Right ventricle myocardium inferior (tissue), 1 donor: Measurements from ENCODE around the gene TPPP3. TPM values are rescaled to one million over a fixed set of nuclear protein-coding genes. Genes with fewer than 3 reads are reported as not detected.
A peak's percentile ranks its signal among the peaks of the same experiment; 100 is the strongest.

Source experiments
- ATAC-seq: fragments of 200-7000 bp; cut with Tn5 transposase; one replicate; pipeline ENCODE4 v1.9.1; 2020; ENCODE audit warnings: mild to moderate bottlenecking, moderate library complexity
- DNase-seq: peaks from one replicate; pipeline ENCODE4 v3.0.0; 2021; ENCODE audit errors: missing footprints
- intact Hi-C: fragments of 100-400 bp; cut with DNase I; formaldehyde crosslinking; loops from one replicate; pipeline ENCODE4 v1.11.0; 2022
- total RNA-seq: library from RNA; stranded (reverse); fragmentation: NEBNext Ultra II Directional; extraction: Animal tissue kit (Norgen Biotek cat#: 25700); gene quantifications from one replicate; pipeline ENCODE4 v1.2.1, GENCODE V29; 2021
- donor health status: DM: no; HTN: yes; CAD: no; lungs with severe emphysema.

Gene TPPP3
- total RNA-seq, 1 donor from 2014 or later = 9.5 TPM

DNA sequence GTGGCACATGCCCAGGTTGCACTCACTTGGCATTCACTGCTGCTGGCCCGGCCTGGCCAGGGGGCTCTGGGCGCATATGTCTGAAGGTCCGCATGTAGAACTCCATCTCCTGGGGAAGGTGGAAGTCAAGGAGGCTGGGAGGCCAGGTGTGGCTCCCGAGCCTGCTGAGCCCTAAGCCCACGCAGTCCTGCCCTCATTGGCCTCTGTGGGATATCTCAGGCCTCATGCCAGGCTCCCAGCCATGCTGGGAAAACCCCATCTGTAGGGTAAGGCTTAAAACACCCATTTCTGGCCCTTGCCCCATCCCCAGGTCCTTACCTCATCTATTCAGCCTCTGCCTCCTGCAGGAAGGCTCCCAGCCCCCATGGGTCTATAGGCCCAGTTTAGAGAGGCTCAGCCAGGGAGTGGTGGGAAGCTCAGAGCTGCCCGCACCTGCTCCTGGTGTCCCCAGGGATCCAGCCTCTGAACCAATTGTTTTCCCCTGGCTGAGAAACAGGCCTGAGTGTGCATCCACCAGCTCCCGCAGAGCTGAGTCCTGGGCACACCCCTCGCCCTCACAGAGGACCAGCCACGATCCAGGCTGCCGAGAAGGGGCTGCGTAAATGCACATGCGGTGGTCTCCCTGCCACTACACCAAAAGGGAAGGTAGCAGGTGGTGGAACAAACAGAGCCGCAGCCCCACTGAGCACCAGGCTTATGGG is 2.3 kb upstream of the TPPP3 start:
- ATAC-seq = no peak
- intact Hi-C loops = loop anchor here (5.0 to 10.0 kb wide), 2 partner anchors 133 to 451 kb away; no protein-coding TSS in a partner anchor
- no peak for DNase-seq

DNA sequence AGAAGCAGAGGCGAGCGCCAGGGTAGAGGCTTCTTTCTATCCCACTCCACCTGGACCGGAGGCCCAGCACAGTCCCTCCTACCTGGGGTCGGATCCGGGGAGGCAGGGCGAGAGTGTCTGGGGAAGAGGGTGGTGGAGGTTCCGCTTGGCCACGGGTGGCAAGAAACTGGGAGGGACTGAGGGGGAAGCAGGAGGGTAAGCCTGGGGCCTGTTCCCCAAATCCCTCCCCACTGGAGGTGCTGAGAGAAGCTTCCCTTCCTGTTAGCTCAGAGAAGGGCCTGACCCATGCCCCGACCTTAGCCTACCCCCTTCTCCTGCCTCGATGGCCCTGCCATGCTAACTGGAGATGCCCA is 1.8 kb upstream of the TPPP3 start:
- intact Hi-C loops = loop anchor here (5.0 to 10.0 kb wide), 2 partner anchors 133 to 450 kb away; no protein-coding TSS in a partner anchor
- DNase-seq (no peak), ATAC-seq (no peak)

DNA sequence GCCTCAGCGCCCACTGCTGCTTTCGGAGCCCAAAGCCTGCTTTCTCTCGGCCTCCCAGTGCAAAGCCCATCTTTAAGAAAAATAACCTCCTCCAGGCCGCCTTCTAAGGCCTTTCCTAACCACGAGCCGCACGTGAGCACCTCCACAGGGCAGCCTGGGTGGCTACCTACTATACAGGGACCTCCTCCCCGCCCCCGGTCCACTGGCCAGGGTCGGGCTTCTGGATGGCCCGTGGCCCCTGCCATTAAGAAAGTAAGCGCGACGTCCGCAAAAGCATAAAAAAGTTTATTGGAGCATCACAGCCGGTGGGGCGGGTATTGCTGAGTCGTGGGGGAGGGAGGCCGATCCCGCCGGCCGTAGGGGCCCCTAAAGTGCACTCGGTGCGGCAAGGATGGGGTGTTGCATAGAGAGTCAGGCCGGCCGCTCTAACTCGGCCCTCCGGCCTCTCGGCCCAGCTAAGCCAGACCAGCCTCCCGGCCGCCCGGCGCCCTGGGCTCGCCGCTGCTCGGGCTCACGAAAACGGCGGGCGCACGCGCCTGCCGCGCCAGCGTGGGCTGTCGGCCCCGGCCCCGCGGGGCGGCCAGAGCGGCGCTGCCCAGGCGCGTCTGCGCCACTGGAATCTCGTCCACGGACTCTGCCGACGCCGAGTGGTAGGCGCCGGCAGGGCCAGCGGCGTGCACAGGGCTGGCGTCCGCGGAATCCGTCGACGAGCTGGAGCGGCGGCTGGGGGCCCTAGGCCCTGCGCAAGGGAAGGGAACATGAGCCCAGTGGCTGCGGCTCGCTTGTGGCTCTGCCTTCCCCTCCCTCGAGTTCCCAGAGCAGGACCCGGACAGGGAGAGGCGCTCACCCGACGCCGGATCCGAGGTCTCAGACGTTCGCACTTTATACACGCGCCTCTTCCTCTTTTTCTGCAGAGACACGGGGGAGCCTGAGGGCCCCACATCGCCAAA is 1.1 kb upstream of the TPPP3 start:
- ATAC-seq = peak; percentile 2
- DNase-seq = no peak
- intact Hi-C loops = loop anchor here (5.0 to 10.0 kb wide), 2 partner anchors 132 to 450 kb away; no protein-coding TSS in a partner anchor

DNA sequence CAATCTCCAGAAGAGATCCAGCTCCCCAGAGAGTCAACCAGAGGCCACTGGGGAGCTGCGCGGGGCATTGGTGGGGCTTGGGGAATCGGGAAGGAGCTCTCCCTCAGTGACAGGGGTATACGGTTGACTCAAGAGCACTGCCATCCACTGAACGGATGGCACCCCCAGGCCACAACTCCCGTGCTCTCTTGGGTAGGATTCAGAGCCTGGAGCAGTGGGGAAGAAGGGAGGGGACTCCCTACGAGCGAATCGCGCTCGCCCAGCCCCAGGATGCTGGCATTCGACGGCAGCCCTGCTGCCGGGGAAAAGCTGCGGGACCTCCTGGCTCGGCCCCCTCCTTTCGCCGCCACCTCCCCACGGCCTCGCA is 473 bp upstream of the TPPP3 start:
- intact Hi-C loops = loop anchor here (10.0 kb wide), 1 partner anchor 449 kb away; no protein-coding TSS in a partner anchor
- ATAC-seq (peak; percentile 6), DNase-seq (no peak)

DNA sequence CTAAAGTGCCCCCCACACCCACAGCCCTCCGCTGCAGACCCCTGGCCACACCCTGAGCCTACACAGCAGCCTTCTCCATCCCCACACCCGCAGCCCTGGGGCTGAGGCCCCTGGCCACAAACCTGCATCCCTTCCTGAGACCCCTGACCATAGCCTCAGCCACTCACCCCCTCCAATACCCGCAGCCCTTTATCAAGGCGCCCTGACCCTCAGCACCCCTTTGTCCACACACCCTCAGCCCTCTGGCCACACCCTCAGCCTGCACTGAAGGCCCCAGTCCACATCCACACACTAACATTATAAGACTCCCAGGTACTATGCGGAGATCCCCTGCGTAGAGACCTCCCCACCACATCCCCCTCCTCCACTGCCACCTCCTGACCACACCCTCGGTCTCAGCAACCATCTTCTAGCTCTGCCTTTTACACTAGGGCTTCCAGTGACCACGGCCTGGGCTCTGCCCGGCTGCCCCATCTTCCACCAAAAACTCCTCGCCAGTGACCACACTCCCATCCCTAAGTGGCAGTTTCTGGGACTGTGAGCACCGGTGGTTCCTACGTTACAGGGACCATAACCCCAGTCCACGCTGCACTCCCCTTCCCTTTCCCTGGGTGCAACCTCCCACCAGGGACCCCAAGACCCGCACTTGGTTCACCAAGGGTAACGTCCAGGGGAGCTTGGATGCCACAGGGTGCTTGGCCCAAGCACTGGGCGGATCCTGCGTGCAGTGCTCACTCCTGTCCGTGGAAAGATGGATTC is 818 bp downstream of the TPPP3 start:
- no peak for ATAC-seq
- intact Hi-C loops = loop anchor here (10.0 kb wide), 1 partner anchor 448 kb away; no protein-coding TSS in a partner anchor
- no peak for DNase-seq

DNA sequence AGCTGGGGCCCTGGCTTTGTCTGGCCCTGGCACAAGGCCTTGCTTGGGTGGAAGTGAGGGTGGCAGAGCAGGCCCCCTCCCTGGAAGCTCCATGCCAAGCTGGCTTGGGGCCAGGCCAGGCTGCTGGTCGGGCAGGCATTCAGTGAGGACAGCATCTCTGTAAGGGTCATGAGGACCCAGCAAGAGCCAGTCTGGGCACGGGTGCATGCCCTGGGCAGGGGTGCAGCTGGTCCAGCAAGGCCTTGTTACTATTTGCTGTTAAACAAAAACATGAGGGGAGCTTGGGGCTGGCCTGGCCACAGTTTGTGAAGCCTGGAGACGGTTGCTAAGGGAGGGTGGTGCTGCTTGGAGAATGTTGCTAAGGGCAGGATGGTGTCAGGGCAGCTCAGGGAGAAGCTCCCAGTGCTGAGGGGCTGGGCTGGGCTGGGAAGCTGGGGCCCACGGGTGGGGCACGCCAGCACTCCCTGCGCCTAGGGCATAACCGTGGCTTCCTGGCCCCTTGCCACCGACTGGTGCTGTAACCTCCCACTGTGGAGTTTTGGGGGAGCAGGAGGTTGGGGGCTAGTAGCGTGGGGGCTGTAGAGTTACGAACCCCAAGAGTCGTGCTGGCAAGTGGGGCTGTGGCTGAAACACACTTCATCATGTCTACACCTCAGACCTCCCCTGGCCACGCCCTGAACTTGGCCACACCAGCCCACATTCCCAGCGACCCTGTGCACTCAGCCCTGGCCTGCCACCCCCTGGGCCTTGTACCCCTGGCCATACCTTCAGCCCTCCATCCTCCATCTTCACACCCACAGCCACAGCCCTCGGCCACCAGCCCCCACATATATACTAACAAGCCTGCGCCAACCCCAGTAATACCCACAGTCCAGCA is 1.6 kb downstream of the TPPP3 start:
- intact Hi-C loops = loop anchor here (10.0 kb wide), 1 partner anchor 447 kb away; no protein-coding TSS in a partner anchor
- no peak for ATAC-seq

DNA sequence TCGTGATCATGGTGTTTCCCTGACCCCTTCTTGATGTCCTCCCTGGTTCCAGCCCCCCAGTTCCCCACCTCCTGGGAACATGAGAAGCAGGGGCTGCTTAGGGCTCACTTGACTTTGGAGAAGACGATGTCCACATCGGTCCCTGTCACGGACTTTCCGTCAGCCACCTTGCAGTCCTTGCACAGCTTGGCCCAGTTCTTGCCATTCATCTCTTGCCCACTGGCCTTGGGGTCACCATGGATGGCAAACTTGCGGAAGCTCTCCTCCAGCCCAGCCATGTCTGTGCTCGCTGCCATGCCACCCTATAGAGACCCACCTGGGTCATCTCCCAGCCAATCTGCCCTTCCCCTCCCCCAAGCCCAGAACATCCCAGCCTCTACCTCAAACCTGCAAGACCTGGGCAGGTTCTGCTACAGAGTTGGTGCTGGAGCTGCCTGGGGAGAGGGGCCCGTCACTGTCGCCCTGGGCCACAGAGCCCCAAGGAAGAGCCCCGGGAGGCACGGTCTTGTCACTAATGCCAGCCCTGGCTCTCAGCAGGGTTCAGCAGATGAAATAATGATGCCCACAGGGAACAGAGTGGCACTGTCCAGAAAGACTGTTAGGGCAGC is 2.4 kb downstream of the TPPP3 start:
- ATAC-seq = no peak
- no peak for DNase-seq
- intact Hi-C loops = loop anchor here (10.0 kb wide), 1 partner anchor 446 kb away; no protein-coding TSS in a partner anchor

More for the DNA sequence above, 1.6 kb downstream of the TPPP3 start:
- DNase-seq = no peak

DNA sequence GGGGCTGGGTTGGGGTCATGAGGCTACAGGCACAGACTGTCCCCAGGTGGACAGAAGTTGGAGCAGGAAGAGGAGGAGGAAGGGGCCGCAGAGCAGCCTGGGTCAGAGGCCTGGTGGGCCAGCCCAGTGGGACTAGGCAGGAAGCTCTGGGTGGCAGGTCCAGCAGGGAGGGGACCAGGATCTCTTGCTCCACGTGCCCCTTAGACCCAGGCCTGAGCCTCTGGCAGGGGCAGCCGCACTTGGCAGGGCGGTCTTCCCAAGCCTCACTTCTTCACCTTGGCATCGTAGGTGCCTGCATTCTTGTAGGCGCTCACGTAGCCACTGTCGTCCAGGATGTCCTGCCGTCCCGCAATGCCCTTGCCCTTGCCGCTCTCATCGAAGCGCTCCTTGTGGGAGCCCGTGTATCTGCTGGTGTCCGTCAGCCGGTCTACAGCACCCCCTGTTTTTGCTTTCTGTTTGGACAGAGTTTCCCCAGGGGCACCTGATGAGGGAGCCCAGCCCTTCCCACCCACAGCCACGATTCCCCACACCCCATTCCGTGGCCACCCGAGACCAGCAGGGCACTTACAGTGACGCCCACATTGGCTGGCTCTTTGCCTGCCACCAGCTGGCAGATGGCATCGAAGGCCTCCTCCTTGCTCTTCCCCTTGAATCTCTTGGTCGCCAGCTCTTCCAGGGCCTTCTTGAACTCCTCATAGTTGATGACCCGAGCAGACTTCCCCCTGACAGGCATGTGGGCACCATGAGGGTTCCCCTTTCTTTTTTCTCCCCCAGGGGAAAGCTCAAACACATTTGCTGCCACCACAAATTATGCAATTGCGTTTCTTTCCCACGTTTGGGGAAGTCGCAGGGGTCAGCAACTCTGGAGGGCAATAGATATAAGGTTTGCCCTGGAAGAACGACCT is 3.1 kb downstream of the TPPP3 start:
- intact Hi-C loops = loop anchor here (10.0 kb wide), 1 partner anchor 445 kb away; no protein-coding TSS in a partner anchor
- ATAC-seq = no peak
- peak; percentile 82 for DNase-seq

DNA sequence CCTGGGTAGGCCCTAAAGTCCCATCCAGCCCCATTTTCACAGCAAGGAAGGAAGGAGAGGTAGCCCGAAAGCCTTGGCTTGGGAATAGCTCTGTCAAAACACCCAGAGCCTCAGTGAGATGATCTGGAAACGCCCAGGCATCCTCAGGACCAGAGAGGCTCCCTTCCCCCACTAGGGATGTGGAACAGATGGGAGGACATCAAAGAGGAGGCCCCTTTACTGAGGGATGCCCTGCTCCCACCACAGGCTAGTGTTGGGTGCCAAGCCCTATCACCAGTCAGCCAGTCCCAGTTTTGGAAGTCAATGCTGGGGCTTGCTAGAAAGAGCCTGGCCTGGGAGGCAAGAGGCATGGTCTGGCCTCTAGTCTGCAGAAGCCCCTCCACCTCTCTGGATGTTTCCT is 4.7 kb downstream of the TPPP3 start:
- DNase-seq (no peak), ATAC-seq (no peak)
- intact Hi-C loops = no loop called here

DNA sequence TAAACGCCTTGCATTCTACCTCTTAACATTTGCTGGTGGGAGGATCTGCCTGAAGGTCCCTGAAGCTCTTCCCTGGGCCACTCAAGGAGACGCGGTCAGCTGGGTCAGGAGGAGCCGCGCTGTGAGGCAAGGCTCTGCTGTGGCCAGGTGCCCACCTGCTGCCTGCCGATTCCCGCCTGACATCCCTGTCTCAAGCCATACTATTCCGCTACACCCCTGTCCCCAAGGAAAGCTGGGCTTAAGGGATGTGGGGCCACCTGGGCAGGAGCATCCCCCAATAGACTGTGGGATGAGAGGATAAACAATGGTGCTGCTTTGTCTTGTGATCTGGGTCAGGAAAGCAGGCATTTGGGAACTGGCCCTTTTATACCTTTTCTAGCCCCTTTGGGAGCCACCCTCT is 5.1 kb downstream of the TPPP3 start:
- DNase-seq (no peak), ATAC-seq (no peak)
- intact Hi-C loops = no loop called here

DNA sequence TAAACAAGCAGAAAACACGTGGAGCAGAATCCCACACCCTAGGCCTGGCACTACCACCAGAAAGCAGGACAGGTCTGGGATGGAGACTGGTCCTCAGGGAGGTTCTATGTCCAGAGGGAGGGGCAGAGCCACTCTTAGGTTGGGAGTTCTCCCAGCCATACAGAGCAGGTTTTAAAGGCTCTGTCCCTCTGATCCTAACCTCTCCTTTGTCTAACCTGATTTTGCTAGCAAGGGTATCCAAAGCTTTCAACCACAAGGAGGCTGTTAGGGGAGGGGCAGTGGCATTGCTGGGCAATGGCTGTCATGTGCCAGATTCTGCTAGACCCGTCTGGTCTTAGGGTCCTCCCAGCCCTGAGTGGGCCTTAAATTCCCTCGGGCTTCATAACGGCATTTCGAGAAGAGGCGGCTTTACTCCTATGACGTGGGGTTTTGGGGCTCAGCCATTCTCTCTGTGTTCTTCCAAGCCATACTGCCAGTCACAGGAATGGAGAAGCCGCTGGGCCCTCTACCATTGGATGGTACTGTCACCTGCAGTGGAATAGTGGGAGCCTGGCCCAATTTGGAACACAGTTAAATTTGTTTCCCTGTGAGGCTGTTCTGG is 5.7 kb downstream of the TPPP3 start:
- DNase-seq (no peak), ATAC-seq (no peak)
- intact Hi-C loops = no loop called here

DNA sequence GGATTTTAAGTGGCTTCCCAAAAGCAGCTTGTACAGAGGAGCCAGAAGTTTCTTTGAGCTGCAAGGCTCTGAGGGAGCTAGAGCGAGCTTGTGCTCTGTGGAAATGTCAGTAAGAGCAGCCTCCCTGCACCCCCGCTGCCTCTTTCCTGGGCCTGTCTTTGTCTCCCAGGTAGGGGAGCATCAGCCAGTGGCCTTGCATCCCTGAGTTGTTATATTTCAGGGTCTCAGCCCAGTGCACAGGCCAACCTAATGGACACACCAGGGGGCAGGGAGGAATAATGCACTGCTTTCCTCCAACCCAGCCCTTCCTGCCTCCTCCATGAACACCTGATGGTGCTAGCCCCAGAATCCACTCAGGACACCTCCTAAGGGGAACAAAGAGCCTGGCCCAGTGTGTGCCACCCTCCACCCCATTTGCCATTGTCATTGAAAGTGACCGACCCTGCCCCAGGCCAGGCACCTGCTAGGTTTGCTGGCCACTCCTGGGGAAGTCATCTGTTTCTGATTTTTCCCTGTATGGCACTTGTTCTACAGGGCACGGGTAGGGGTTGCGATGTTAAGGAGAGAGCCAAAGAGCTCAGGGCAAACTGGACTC is 6.3 kb downstream of the TPPP3 start:
- DNase-seq (no peak), ATAC-seq (no peak)
- intact Hi-C loops = no loop called here

DNA sequence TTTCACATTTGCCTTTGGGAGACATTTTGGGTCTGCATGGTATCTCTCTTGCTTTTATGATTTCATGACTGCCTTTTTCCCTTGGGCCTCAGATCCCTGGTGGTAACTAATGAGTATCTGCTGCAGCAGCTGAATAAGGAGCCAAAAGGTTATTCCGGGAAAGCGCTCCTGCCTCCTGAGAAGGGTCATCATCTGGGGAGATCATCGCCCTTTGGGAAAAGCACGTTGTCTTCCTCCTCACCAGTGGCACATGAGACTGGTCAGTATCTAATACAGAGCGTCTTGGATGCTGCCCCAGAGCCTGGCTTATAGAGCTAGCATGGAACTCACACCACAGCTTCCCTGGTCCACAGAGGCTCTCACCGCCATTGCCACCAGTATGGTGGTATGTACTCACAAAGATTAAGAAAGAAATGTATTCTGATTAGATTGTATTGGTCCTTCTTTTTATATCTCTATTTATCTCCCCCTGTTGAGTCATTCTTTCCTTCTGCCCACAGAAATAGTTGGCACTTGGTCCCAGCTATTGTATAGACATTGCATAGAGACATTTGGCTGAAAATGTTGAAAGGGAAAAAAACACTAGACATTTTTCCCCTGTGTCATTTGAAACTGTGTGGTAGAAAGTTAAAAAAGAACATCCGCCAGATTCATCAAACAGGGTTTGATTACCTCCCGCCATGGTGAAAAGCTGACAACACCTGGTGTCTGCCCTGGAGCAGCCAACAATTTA is 8.4 kb downstream of the TPPP3 start:
- intact Hi-C loops = no loop called here
- no peak for DNase-seq
- no peak for ATAC-seq

DNA sequence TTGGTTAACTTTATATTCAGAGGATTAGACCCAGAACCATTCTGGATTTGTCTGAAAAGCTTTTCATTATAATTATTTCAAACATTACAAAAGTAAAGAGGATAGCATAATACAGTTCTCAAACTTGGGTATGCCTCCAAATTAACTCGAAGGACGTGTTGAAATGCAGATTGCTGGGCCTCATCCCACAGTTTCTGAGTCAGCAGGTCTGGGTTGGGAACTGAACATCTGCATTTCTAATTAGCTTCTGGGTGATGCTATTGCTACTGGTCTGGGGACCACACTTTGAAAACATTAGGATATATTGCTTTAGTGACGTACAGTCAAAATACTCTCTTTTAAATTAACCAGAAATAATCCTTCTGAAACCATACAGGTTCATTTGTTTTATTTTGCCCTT is 10.0 kb downstream of the TPPP3 start:
- no peak for DNase-seq
- intact Hi-C loops = no loop called here
- no peak for ATAC-seq

DNA sequence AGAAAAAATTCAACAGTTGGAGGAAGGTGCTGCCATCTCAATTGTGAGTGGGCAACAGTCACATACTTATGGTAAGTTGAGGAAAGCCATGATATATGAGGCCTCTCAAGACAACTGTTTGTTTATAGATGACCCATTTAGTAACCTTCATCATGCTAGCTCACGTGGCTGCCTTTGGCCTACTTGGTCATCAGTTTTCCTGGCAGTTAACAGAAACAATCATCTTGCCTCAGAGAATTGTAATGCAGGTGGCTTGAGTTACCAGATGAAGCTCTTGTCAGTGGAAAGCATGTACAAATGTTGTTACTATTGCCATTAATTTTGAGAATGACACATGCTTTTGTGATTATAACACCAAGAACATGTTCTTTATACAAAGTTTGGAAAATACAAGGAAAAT is 14.7 kb downstream of the TPPP3 start:
- intact Hi-C loops = no loop called here
- no peak for ATAC-seq
- no peak for DNase-seq
